DOHH2 (cell line): ENCODE results near the gene DDIAS.

Experiments used
- H3F3A ChIP-seq: fragments of 200-600 bp; sonication (generic), shearing (Covaris generic); 2 replicates; pipeline ENCODE4 v1.6.0; 2016; ENCODE audit warnings: antibody characterized with exemption, mild to moderate bottlenecking; ENCODE audit not compliant: control insufficient read depth, insufficient read depth
- H3K27ac ChIP-seq: fragments of 200-600 bp; sonication (generic); 2 replicates; pipeline ENCODE4 v1.5.1; 2014; ENCODE audit warnings: low read depth, mild to moderate bottlenecking, low read length, moderate library complexity
- H3K27me3 ChIP-seq: fragments of 200-600 bp; sonication (generic); 2 replicates; pipeline ENCODE4 v1.6.1; 2014; ENCODE audit warnings: mild to moderate bottlenecking, low read length, mixed read lengths; ENCODE audit not compliant: control insufficient read depth
- H3K36me3 ChIP-seq: fragments of 200-600 bp; sonication (generic); 2 replicates; pipeline ENCODE4 v1.6.1; 2014; ENCODE audit warnings: mild to moderate bottlenecking, low read length, moderate library complexity, mixed read lengths; ENCODE audit not compliant: control insufficient read depth
- H3K4me1 ChIP-seq: fragments of 200-600 bp; sonication (generic); 2 replicates; pipeline ENCODE4 v1.6.1; 2014; ENCODE audit warnings: mild to moderate bottlenecking, low read length, mixed read lengths; ENCODE audit not compliant: control insufficient read depth
- H3K4me2 ChIP-seq: fragments of 200-600 bp; sonication (generic); 2 replicates; pipeline ENCODE4 v1.6.0; 2014; ENCODE audit warnings: mild to moderate bottlenecking, low read length, moderate library complexity
- H3K4me3 ChIP-seq: fragments of 200-600 bp; sonication (generic); 2 replicates; pipeline ENCODE4 v1.5.1; 2014; ENCODE audit warnings: mild to moderate bottlenecking, low read length, mixed read lengths
- H3K79me2 ChIP-seq: fragments of 200-600 bp; sonication (generic); 2 replicates; pipeline ENCODE4 v1.6.1; 2014; ENCODE audit warnings: mild to moderate bottlenecking, low read length, mixed read lengths; ENCODE audit not compliant: control insufficient read depth
- H3K9me2 ChIP-seq: fragments of 200-600 bp; sonication (generic); replicated peaks from 2 replicates; pipeline ENCODE4 v1.6.1; 2014; ENCODE audit warnings: mild to moderate bottlenecking, low read length, mixed read lengths; ENCODE audit not compliant: control insufficient read depth
- H3K9me3 ChIP-seq: fragments of 200-600 bp; sonication (generic); 2 replicates; pipeline ENCODE4 v1.6.1; 2014; ENCODE audit warnings: antibody characterized with exemption, low read length, mixed read lengths; ENCODE audit not compliant: control insufficient read depth, insufficient read depth
- H4K20me1 ChIP-seq: fragments of 200-600 bp; sonication (generic); 2 replicates; pipeline ENCODE4 v1.6.0; 2014; ENCODE audit warnings: low read depth, mild to moderate bottlenecking, antibody characterized with exemption, low read length, moderate library complexity; ENCODE audit not compliant: control insufficient read depth, insufficient read depth
- EZH2phosphoT487 ChIP-seq: fragments of 200-600 bp; sonication (generic); IDR thresholded peaks from 2 replicates; pipeline ENCODE4 v1.6.1; 2017; ENCODE audit warnings: borderline replicate concordance, mild to moderate bottlenecking, antibody characterized with exemption, low read length, moderate library complexity, mixed read lengths
- TF ChIP-seq, protein P1 (sequence below): fragments of 200-600 bp; sonication (generic); IDR thresholded peaks from one replicate; pipeline ENCODE4 v1.5.1; 2014; ENCODE audit warnings: antibody characterized with exemption, mild to moderate bottlenecking, low read depth, low read length; ENCODE audit not compliant: poor library complexity, severe bottlenecking

Gene DDIAS

DNA sequence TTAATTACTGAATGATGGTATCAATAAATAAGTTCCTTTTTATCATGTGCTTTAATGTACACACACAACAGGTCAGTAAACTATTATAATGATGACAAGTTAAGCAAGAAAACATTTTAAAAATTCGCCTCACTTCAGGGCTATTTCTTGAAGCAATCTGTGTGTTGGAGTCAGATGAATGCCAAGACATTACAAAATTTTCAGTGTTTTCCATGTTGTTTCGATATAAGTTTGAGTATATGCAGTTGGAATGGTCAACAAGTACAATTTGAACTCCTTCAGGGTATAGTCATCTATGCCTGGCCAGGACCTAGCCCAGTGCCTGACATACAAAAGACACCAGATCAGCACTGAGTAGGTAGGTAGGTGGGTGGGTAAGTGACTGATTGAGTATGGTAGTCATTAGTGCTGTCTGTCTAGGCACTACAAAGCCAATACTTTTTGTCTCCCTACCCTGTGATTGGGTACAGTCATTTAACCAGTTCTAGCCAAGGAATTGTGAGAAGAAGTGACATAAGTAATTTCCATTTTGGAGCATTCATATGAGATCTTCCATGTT lies 8.8 kb upstream of the DDIAS start:
- no peaks in the 10 kb centered on the region for H3K9me2 ChIP-seq

DNA sequence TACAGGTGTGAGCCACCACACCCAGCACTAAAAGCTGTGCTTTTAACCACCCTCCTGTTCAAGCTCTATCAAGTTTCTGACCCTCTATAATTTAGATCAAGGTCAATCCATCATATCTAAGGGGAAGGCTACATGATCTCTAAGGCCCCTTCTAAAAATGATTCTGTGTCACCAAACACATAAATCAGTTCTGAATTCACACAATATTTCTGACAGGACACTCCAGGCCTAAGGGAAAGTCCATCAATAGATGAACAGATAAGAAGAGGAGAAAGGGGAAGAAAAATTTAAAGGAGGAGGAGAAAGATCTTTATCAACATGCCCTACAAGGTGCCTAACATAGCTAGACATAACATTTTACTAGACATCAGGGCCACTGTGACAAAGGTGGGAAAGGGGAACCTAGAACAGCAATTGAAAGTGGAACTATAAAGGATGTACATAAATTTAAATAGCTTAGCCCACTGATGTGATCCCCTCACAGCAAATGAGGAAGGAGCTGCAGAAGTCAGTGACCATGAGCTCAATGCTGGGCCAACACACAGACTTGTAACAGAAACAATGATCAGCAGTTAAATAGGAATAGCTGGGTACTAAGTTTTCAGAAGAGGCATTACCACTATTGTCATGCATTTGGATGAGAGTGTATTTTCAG lies 6.0 kb upstream of the DDIAS start:
- peak overlapping the region; percentile 53 for H3K4me2 ChIP-seq
- peak overlapping the region; percentile 44 for H3K27ac ChIP-seq
- H3K79me2 ChIP-seq, result peaks cover 38% of the 10 kb centered on the region
- H3F3A ChIP-seq, result peaks cover 10% of the 10 kb centered on the region
- H4K20me1 ChIP-seq, result no peaks in the 10 kb centered on the region
- H3K9me3 ChIP-seq, result peaks cover 3% of the 10 kb centered on the region; the same call in 1 of the 2 replicates
- H3K27me3 ChIP-seq, result no peaks in the 10 kb centered on the region
- no peaks in the 10 kb centered on the region for H3K9me2 ChIP-seq
- H3K36me3 ChIP-seq, result peaks cover 4% of the 10 kb centered on the region; the same call in 1 of the 2 replicates
- TF ChIP-seq, protein P1, sequence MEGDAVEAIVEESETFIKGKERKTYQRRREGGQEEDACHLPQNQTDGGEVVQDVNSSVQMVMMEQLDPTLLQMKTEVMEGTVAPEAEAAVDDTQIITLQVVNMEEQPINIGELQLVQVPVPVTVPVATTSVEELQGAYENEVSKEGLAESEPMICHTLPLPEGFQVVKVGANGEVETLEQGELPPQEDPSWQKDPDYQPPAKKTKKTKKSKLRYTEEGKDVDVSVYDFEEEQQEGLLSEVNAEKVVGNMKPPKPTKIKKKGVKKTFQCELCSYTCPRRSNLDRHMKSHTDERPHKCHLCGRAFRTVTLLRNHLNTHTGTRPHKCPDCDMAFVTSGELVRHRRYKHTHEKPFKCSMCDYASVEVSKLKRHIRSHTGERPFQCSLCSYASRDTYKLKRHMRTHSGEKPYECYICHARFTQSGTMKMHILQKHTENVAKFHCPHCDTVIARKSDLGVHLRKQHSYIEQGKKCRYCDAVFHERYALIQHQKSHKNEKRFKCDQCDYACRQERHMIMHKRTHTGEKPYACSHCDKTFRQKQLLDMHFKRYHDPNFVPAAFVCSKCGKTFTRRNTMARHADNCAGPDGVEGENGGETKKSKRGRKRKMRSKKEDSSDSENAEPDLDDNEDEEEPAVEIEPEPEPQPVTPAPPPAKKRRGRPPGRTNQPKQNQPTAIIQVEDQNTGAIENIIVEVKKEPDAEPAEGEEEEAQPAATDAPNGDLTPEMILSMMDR, result no peak
- no peak for TF ChIP-seq EZH2phosphoT487
- peak overlapping the region; percentile 51 for H3K4me3 ChIP-seq
- peaks cover 65% of the 10 kb centered on the region for H3K4me1 ChIP-seq

More for the DNA sequence above, 8.8 kb upstream of the DDIAS start:
- no peak overlapping the region for H3K27ac ChIP-seq
- no peaks in the 10 kb centered on the region for H4K20me1 ChIP-seq
- no peak for TF ChIP-seq EZH2phosphoT487
- TF ChIP-seq, protein P1, result no peak
- H3K4me3 ChIP-seq, result no peak overlapping the region
- peaks cover 4% of the 10 kb centered on the region; the same call in 1 of the 2 replicates for H3K36me3 ChIP-seq
- H3K4me2 ChIP-seq, result no peak overlapping the region
- peaks cover 64% of the 10 kb centered on the region for H3K4me1 ChIP-seq
- H3K79me2 ChIP-seq, result peaks cover 21% of the 10 kb centered on the region
- H3K27me3 ChIP-seq, result no peaks in the 10 kb centered on the region
- H3K9me3 ChIP-seq, result peaks cover 3% of the 10 kb centered on the region; the same call in 1 of the 2 replicates
- H3F3A ChIP-seq, result peaks cover 11% of the 10 kb centered on the region

DNA sequence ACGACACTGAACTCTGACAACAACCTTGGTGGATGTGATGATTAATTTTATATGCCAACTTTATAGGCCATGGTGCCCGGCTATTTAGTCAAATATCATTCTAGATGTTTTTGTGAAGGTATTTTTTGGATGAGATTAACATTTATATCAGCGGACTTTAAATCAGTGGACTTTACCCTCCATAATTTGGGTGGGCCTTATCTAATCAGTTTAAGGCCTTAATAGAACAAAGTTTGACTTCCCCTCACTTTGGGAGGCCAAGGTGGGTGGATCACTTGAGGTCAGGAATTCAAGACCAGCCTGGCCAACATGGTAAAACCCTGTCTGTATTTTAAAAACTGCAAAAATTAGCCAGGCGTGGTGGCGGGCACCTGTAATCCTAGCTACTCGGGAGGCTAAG lies 5.4 kb upstream of the DDIAS start:
- Histone ChIP-seq H3K9me2 (no peaks in the 10 kb centered on the region), H3K27me3 (no peaks in the 10 kb centered on the region), H3K4me2 (peak overlapping the region; percentile 53), H3K79me2 (peaks cover 40% of the 10 kb centered on the region), H3K9me3 (peaks cover 3% of the 10 kb centered on the region; the same call in 1 of the 2 replicates), H3K4me3 (peak overlapping the region; percentile 51), H3K4me1 (peaks cover 62% of the 10 kb centered on the region), H3K36me3 (peaks cover 4% of the 10 kb centered on the region; the same call in 1 of the 2 replicates), H3F3A (peaks cover 10% of the 10 kb centered on the region), H4K20me1 (no peaks in the 10 kb centered on the region), H3K27ac (peak overlapping the region; percentile 44)
- no peak for TF ChIP-seq EZH2phosphoT487
- TF ChIP-seq, protein P1, result no peak
